ENCODE results near the gene SIPA1L3.

DNA sequence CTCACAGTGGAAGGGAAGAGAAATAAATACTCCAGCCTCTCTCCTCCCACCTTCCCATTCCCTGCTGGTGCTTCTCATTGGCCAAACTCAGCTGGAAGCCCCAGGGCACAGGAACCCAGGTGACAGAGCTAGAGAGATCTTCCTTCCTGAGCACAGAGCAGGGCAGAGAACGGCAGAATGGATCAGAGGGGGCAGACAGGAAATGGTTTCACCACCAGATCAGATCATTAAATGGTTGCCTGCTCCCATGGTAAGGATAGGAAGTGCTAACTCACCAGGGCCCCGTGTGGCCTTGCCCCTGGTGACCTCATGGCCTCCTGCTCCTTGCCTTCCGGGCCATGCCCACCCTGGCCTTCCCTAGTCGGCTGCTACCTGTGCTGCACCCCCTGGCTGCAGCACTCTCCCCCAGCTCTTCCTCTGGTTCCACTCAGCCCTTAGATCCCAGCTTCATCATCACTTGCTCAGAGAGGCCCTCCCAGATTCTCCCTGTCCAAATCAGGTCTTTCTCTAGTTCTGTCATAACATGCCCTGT is 208.3 kb downstream of the SIPA1L3 start:
- TF ChIP-seq, protein P1, sequence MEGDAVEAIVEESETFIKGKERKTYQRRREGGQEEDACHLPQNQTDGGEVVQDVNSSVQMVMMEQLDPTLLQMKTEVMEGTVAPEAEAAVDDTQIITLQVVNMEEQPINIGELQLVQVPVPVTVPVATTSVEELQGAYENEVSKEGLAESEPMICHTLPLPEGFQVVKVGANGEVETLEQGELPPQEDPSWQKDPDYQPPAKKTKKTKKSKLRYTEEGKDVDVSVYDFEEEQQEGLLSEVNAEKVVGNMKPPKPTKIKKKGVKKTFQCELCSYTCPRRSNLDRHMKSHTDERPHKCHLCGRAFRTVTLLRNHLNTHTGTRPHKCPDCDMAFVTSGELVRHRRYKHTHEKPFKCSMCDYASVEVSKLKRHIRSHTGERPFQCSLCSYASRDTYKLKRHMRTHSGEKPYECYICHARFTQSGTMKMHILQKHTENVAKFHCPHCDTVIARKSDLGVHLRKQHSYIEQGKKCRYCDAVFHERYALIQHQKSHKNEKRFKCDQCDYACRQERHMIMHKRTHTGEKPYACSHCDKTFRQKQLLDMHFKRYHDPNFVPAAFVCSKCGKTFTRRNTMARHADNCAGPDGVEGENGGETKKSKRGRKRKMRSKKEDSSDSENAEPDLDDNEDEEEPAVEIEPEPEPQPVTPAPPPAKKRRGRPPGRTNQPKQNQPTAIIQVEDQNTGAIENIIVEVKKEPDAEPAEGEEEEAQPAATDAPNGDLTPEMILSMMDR (IDR thresholded peaks at IDR 0.05; ENCODE audit: poor library complexity, severe bottlenecking), result no peak
- TF ChIP-seq POLR2AphosphoS5 (IDR thresholded peaks at IDR 0.05), result no peak

Data from neural cell (in vitro differentiated cells).